NCI-H524 (cell line): ENCODE measurements around the gene OCA2.
A peak's percentile ranks its signal among the peaks of the same experiment; 100 is the strongest.
"Not testable (repeated sequence)": the region's sequence is repeated elsewhere in the genome, so short reads cannot be mapped to it uniquely, and the experiment has no call there.

Source experiments
- DNase-seq, 2 experiments: peaks; one replicate each; lab custom pipeline; 2025; lab: John Stamatoyannopoulos, UW

The OCA2 gene

GRCh38 chr15:27872355-27872754 lies 226.8 kb downstream of the OCA2 start:
- DNase-seq, result no peak

DNA sequence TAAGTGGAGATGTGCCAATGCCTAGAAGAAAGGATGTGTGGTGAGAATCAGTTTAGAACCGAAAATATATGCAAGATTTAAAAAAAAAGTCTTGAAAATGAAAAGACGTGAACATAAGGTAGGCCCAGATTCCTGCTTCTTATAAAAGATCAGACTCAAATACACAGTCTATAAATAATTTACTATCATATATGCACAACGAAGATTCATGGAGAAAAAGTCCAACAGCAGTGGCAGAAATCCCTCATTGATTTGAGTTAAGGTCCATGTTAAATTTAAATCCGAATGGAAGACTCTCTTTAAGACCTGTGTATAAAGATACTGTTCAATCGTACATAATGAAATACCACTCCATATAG lies 227.2 kb downstream of the OCA2 start:
- no peak for DNase-seq

- no peak for DNase-seq
Measured at GRCh38 chr15:27871078-27871901, 227.8 kb downstream of the OCA2 start.

DNA sequence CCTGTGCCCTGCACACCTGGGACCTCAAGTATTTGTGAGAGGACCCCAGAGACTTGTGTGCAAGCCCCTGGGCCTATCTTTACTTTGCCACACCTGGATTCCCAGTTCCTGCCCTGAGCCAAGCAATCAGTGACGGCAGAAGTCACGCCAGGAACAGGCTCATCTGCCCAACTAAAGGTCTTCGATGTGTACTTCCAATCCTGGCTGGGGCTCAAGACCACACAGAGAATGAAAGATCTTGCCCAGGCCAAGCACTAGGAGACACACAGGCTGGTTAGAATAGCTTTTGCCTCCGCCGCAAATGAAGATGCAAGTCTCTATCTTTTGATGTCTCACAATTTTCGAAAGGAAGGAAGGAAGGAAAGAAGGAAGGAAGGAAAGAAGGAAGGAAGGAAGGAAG lies 228.8 kb downstream of the OCA2 start:
- DNase-seq, result no peak

DNA sequence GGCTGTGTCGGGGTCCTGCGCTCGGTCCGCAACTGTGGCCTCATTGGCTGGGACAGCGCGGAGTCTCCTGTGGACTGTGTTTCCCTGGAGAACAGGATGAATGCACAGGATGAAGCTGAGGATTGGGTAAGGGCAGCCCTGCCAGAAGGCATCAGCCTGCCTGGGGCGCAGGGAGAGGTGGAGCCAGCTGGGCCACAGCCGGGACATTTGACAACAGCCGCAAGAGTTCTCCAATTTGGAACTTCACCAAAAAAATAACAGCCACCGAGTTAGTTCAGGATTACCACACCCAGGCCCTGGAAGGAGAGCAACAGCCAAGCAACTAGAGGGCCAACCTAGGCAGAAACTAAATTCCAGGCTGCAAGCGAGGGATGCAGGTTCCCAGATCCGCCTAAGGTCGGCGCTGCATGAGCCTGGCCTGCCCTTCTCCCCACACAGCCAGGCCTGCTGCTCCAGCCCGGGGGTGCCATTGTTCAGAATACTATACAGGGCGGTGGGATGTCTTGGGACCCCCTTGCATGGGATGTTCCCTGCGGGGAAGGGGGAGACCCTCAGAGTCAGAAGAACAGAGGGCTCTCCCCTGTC lies 229.3 kb downstream of the OCA2 start:
- no peak for DNase-seq

- DNase-seq, result no peak
Measured at GRCh38 chr15:27868828-27869404, 230.2 kb downstream of the OCA2 start.

GRCh38 chr15:27867861-27868260 lies 231.3 kb downstream of the OCA2 start:
- DNase-seq, result no peak

DNA sequence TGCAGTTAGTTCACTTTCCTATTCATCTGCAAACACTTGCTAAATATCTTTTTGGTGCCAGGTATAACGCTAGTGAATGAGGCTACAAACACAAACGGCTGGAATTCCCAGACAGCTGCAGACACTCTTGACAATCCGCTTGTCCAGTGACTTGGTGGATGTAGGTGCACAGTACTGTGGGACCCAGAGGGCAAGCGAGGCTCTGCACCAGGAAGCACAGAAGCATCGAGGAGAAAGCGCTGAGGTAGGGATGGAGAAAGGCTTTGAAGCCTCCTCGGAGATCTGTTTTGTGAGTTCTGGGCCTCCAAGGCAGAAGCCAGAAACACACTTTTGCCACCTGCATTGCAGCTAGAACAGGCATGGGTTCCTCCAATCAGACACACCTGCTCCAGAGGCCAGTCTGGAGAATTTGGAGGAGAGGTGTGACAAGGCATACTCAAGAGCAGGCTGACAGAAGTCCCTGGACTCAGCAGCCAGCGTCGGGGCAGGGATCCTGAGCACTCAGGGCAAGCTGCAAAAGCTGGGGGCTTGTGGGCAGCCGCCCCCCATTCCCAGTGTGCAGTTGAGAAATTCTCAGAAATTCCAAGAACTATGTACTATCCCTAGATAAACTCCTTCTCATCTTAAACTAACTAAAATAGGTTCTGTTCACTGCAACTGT lies 232.5 kb downstream of the OCA2 start:
- no peak for DNase-seq

DNA sequence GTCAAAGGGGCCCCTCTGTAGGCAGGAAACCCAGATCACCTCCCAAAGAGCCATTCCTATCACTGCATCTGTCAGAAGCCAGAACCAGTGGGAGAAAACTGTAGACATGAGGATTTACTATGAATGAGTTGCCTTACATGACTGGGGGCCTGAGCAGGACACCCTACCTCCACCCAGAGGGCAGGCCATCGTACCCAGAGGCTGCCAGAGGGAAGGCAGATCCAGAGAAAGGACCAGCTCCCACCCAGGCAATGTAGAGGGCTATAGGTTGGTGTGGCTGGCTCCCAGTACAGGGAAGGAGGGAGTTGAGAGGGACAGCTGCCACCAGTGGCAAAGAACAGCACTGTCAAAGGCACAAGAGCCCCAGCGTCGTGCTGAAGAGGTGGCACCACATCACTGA lies 233.2 kb downstream of the OCA2 start:
- peak in 1 of 2 experiments; percentile 20 for DNase-seq

DNA sequence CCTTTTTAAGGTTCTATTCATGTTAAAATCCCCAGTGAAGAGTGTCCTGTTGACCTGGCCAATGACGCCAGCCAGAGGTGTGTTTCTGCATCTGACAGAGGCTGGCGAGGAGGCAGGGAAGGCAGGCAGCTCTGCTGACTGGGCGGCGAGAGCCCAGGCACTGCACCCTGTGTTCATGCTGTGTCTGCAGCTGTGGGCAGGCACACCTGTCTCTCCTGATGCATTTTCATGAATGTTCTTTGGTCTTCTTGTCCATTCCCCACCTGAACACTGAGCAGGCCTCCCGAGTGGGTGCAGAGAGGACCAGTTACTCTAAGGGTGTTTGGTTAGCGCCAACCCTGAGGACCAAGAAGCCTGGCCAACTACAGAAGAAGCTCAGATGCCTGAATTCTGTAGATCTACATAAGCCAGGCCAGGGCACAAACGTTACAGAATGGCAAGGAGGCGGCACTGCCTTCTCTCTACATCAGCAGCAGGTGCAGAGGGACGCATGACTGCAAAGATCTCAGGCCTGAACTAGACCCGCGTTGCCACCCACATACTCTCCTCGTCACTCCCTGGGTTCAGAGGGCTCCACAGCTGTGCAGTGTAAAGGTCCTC lies 233.7 kb downstream of the OCA2 start:
- DNase-seq, result no peak

DNA sequence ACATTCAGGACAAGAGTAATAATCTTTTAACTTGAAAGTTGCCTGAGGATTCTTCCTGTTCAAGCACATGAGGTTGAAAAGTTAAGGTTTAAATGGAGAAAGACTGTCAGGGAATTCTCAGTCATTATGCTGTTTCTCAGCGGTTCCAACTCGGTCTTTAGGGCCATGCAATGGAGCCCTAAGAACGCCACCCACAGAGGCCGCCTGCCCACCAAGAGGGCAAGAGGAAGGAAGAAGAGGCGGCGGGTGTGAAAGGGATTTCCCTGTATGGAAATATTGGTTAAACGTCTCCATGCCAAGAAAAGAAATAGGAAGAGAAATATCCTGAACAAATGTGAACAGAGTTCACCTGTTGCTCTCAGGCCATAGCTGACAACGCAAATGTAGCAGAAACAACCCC lies 234.4 kb downstream of the OCA2 start:
- DNase-seq, result no peak

DNA sequence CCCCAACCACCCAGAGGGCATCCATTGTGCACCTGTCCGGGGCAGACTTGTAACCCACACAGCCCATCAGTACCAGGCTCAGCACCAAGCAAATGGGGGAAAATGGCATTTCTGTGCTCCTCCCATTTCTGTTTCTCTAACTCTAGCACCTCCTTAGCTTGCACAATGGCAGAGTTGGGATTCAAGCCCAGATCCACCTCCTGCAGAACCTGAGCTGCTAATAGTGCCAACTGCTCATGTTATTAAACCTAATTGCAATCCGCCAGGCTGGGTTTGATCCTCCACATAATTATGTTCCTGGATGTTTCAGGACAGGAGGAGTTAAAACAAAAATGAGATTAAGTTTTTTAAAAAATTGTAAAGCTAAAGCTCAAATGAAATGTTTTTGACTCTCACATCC lies 235.0 kb downstream of the OCA2 start:
- no peak for DNase-seq

GRCh38 chr15:27863000-27863399 lies 236.1 kb downstream of the OCA2 start:
- no peak for DNase-seq

- no peak for DNase-seq
Measured at GRCh38 chr15:27861171-27861570, 237.9 kb downstream of the OCA2 start.

- DNase-seq, result no peak
Measured at GRCh38 chr15:27855137-27855536, 244.0 kb downstream of the OCA2 start.

DNA sequence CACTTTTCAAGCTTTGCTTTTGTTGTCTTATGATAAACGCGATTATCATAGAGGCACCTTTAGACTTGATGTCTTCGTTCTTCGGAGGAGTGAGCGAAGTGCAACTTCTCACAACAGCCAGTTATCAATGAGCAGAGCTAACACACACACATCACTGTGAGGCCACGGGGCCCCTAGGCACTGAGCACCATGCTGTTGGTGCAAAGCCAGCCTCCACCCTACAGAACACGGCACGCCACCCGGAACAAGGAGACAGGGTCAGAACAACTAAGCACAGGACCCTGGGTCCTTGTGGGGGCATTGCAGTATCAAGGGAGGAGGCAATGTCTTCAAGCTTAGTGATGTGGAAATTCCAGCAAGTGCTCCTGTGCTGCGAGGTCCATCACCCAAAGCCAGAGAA lies 244.5 kb downstream of the OCA2 start:
- no peak for DNase-seq

DNA sequence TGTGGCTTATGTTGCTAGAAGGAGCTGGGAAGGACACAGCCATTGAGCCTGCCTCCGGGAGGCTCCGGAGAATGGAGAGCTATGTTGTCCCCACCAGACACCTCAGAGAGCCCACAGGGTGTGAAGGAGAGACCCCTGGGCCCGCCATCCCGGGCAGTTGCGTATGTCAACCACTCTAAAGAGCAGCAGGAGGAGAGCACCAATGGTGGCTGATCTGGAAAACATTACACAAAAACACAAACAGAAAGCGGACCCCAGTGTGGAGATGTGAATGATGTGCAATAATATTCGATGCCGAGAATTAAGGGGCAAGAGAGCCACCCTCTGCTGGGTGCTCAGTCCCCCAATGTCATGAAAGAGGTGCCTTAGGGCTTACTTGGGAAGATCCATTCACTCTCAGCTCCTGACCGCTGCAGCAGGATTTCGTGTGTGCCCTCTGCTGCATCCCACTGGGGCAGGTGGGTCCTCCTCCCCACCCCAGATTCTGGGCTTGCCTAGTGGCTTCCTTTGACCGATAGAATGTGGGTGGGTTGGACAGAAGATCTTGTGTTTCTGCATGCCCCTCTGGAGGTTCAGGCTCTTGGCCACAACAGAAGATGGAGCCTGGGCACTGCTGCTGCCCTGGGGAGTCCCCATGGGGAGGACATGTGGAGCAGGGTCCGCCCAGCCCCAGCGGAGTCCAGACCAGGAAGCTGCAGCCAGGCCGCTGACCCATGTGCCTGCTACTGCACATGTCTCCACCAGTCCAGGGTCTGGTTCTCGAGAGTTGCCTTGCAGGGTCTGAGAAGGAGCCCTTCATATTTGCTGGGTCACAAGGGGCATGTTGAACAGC lies 245.3 kb downstream of the OCA2 start:
- DNase-seq, result no peak

- DNase-seq, result no peak
Measured at GRCh38 chr15:27851858-27852210, 247.3 kb downstream of the OCA2 start.

DNA sequence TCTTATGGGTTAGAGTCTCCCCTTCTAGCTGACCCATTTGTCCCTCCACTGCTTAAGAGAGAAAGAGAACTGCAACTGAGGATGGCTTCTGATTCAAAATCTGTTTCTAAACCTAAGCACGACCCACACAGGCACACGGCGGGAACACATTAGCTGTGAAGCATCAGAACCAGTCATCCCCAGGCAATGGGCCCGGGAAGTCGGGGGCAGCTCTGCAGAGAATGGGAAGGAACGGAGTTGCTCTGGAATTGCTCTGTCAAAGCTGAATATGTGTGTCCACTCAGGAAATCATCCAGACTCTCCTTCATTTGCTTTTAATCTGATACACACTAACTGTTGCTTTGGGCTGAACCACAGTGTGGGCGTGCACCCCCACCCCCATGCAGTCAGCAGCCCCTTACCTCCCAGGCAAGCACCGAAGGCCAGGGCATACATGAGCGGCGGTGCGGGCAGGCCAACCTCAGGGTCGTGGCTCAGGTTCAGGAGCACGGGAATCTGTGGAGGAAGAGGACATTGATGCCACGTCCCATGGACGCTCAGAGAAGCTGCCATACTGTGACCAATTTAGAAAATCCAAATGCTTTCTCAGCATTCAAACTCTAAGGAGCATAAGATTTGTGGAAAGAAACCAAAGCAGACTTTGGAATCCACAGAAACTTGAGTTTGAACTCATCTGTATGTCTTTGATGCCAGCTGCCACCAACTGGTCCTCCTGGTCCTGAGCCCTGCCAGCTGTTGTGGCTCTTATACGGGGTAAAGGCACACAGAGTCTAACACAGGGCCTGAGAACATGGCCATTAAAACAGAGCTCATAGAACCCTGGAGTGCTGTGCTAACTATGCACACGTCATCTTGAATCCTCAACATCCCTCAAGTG lies 247.9 kb downstream of the OCA2 start:
- no peak for DNase-seq

DNA sequence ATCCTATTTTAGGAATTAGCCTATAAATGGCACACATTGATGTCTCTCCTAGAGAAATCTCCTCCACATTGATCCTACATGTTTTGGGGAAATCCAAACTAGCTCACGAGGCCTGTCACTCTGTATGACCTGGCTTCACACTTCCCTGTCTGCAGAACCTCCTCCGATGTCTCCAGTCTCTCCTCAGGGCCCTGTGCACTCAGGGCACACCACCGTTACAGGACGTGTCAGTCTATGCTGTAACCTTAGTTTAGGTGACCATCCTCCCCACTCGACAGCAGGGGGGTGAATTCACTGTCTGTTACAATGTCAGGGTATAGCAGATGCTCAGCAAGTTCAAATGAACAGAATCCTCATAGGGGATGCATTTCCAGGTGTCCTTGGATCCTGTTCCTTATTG lies 249.1 kb downstream of the OCA2 start:
- DNase-seq, result no peak

- not testable (repeated sequence) for DNase-seq
Measured at GRCh38 chr15:27848936-27849335, 250.2 kb downstream of the OCA2 start.
